NCI-H1092 (cell line): ENCODE data around the gene THUMPD3.

Source experiments
- DNase-seq: peaks from one replicate; lab custom pipeline; 2025; lab: John Stamatoyannopoulos, UW

The THUMPD3 gene

GRCh38 chr3:9422712-9423424, 60.0 kb downstream of the THUMPD3 start:
- DNase-seq, result peak; percentile 83

- DNase-seq, result no peak
These were observed 65.6 kb downstream of the THUMPD3 start for GRCh38 chr3:9428411-9428810.

DNA sequence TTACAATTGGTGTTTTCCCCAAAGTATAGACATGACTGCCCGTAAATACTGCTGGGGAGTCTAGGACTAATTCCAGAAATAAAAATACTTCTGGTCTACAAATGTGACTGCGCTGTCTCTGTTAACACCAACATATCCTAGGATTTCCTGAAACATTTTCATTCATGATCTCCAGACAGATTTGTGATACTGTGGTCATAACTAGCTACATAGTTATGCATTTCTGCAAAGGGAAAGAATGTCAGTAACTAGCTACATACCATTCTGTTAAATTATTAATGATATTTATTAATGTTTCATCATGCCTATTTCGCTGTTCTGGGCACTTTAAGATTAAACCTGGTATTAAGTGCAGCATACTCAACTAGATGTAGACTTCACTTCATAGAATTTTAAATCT, 67.9 kb downstream of the THUMPD3 start:
- no peak for DNase-seq

GRCh38 chr3:9433627-9434521, 71.0 kb downstream of the THUMPD3 start:
- DNase-seq, result no peak

GRCh38 chr3:9435316-9435715, 72.5 kb downstream of the THUMPD3 start:
- DNase-seq, result no peak
